Esophagus muscularis mucosa (tissue), 4 donors: ENCODE results near the gene ADISSP.

Source experiments
- CTCF ChIP-seq, 3 experiments: fragments of 200-600 bp in 2 of 3; fragments of 450-650 bp in 1 of 3; sonication (generic) in 2 of 3; IDR thresholded peaks; one replicate each; pipeline ENCODE4 v1.5.1; 2017 to 2019; ENCODE audit warnings: antibody characterized with exemption in 3 of 3, mild to moderate bottlenecking in 2 of 3, moderate library complexity in 1 of 3
- EP300 ChIP-seq: sonication (generic); formaldehyde crosslinking; IDR thresholded peaks from one replicate; pipeline ENCODE4 v1.6.1; 2017; ENCODE audit warnings: antibody characterized with exemption
- POLR2A ChIP-seq: fragments of 450-650 bp; IDR thresholded peaks from one replicate; pipeline ENCODE4 v1.6.1; 2017; ENCODE audit warnings: antibody characterized with exemption, moderate library complexity, mild to moderate bottlenecking, low read depth
- POLR2AphosphoS5 ChIP-seq, 2 donors: sonication (generic); formaldehyde crosslinking; IDR thresholded peaks; one replicate each; pipeline ENCODE4 v1.6.1; 2017; ENCODE audit warnings: antibody characterized with exemption in 2 of 2

GRCh38 chr20:3729811-3730540 lies 37.6 kb downstream of the ADISSP start:
- no peak for TF ChIP-seq CTCF (IDR thresholded peaks at IDR 0.05)
- TF ChIP-seq EP300: no peak
- TF ChIP-seq POLR2A: no peak
- no peak for TF ChIP-seq POLR2AphosphoS5 (IDR thresholded peaks at IDR 0.05)
